ENCODE results near the gene MDC1. TPM values are rescaled to one million over a fixed set of nuclear protein-coding genes. Genes with fewer than 3 reads are reported as not detected.
"Not testable (repeated sequence)": the region's sequence is repeated elsewhere in the genome, so short reads cannot be mapped to it uniquely, and the experiment has no call there.

Gene MDC1
- polyA plus RNA-seq, 1 donor from 2014 or later: 8.1 TPM

DNA sequence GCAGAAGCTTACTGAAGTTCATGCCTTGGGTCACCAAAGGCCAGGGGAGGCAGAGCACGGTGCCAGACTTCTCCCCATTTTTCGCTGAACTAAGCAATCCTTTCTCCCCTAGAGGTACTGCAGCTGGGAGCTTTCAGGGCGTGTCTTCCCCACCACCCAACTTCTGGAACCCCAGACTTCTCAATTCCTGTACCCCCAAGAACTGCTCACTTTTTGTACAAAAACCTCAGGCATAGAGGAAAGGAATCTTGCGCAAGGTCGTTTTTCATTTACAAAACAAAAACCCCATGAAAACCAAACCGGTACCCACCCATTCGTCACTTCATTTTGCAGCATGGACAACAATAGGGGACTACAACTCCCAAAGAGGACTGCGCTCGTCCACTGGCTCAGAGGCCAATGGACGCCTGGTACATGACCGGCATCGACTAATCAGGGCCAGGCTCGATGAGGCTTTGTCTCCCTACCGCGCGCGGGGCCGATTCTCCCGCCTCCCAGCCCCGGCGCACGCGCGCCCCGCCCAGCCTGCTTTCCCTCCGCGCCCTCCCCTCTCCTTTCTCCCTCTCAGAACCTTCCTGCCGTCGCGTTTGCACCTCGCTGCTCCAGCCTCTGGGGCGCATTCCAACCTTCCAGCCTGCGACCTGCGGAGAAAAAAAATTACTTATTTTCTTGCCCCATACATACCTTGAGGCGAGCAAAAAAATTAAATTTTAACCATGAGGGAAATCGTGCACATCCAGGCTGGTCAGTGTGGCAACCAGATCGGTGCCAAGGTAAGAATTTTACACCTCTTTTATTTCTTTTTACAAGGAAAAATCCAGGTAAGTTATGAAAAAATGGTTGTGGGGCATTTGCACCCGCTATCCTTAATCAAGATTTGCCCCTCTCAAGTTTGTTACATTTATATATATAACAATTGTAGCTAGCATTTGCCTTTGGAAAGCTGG lies 3.0 kb upstream of the MDC1 start, which contains the start of gene TUBB:
Gene TUBB, plus strand, starts transcription at position 562 of the 947 bp plus-strand sequence. Its CDS starts 155 bp downstream, at position 717.
- Histone ChIP-seq H3K79me2 (replicated peaks; ENCODE audit: insufficient read depth, low read length) (peaks cover 70% of the 10 kb centered on the region), H3K4me2 (ENCODE audit: low read length) (peak within 1 kb of the TSS; percentile 77), H3K27ac (ENCODE audit: low read length) (peak within 1 kb of the TSS; percentile 100), H3K9me3 (ENCODE audit: low read length) (no peaks in the 10 kb centered on the region), H3K9me2 (ENCODE audit: insufficient read depth, low read length) (no peaks in the 10 kb centered on the region), H3K36me3 (ENCODE audit: insufficient read depth, low read length) (peaks cover 6% of the 10 kb centered on the region), H3F3A (ENCODE audit: insufficient read depth, low read length, poor library complexity, severe bottlenecking) (peaks cover 14% of the 10 kb centered on the region), H4K20me1 (ENCODE audit: insufficient read depth) (peaks cover 34% of the 10 kb centered on the region), H3K9ac (ENCODE audit: low read length) (peak within 1 kb of the TSS; percentile 100), H3K4me3 (ENCODE audit: low read length) (peak within 1 kb of the TSS; percentile 99), H2AFZ (ENCODE audit: low read depth, low read length) (peak within 1 kb of the TSS; percentile 42), H3K27me3 (ENCODE audit: insufficient read depth, low read depth, low read length) (no peaks in the 10 kb centered on the region)
- TF ChIP-seq, protein P1, sequence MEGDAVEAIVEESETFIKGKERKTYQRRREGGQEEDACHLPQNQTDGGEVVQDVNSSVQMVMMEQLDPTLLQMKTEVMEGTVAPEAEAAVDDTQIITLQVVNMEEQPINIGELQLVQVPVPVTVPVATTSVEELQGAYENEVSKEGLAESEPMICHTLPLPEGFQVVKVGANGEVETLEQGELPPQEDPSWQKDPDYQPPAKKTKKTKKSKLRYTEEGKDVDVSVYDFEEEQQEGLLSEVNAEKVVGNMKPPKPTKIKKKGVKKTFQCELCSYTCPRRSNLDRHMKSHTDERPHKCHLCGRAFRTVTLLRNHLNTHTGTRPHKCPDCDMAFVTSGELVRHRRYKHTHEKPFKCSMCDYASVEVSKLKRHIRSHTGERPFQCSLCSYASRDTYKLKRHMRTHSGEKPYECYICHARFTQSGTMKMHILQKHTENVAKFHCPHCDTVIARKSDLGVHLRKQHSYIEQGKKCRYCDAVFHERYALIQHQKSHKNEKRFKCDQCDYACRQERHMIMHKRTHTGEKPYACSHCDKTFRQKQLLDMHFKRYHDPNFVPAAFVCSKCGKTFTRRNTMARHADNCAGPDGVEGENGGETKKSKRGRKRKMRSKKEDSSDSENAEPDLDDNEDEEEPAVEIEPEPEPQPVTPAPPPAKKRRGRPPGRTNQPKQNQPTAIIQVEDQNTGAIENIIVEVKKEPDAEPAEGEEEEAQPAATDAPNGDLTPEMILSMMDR (IDR thresholded peaks at IDR 0.05; ENCODE audit: poor library complexity, severe bottlenecking): peak; percentile 24
- TF ChIP-seq EP300 (conservative IDR thresholded peaks at IDR 0.05; ENCODE audit: poor library complexity, severe bottlenecking) (no peak), SMC3 (conservative IDR thresholded peaks at IDR 0.05; ENCODE audit: poor library complexity) (peak; percentile 19), TAF1 (IDR thresholded peaks at IDR 0.05; ENCODE audit: low read depth) (peak; percentile 95), RAD21 (conservative IDR thresholded peaks at IDR 0.05) (peak; percentile 11), MXI1 (conservative IDR thresholded peaks at IDR 0.05; ENCODE audit: poor library complexity, severe bottlenecking) (peak; percentile 53), EZH2 (IDR thresholded peaks at IDR 0.05; ENCODE audit: borderline replicate concordance, insufficient read depth, low read length, poor library complexity, severe bottlenecking) (no peak), POLR2AphosphoS5 (IDR thresholded peaks at IDR 0.05) (peak; percentile 99)
- TF ChIP-seq, protein P2, sequence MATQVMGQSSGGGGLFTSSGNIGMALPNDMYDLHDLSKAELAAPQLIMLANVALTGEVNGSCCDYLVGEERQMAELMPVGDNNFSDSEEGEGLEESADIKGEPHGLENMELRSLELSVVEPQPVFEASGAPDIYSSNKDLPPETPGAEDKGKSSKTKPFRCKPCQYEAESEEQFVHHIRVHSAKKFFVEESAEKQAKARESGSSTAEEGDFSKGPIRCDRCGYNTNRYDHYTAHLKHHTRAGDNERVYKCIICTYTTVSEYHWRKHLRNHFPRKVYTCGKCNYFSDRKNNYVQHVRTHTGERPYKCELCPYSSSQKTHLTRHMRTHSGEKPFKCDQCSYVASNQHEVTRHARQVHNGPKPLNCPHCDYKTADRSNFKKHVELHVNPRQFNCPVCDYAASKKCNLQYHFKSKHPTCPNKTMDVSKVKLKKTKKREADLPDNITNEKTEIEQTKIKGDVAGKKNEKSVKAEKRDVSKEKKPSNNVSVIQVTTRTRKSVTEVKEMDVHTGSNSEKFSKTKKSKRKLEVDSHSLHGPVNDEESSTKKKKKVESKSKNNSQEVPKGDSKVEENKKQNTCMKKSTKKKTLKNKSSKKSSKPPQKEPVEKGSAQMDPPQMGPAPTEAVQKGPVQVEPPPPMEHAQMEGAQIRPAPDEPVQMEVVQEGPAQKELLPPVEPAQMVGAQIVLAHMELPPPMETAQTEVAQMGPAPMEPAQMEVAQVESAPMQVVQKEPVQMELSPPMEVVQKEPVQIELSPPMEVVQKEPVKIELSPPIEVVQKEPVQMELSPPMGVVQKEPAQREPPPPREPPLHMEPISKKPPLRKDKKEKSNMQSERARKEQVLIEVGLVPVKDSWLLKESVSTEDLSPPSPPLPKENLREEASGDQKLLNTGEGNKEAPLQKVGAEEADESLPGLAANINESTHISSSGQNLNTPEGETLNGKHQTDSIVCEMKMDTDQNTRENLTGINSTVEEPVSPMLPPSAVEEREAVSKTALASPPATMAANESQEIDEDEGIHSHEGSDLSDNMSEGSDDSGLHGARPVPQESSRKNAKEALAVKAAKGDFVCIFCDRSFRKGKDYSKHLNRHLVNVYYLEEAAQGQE (IDR thresholded peaks at IDR 0.05; ENCODE audit: borderline replicate concordance): peak; percentile 98

DNA sequence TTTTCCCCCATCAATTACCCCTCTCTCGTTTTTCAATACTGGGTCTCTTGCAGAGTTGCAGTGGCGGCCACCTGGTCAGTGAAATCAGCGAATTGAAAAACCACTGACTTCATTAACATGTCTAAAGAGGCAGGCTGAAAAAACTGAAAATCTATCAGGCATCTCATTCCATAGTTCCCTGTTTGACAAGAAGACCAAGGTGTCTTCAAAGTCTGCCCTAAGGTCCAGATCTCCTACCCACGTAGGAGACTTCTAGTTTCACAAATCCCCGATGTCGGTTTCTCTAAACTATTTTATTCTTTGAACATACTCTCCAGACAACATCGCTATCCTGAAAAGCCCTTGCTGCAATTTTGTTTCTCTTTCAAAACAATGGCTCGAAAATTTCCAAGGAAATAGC lies 2.3 kb upstream of the MDC1 start:
- H3K9ac ChIP-seq (ENCODE audit: low read length): peak overlapping the region; percentile 100
- H3K36me3 ChIP-seq (ENCODE audit: insufficient read depth, low read length): peaks cover 6% of the 10 kb centered on the region
- peak overlapping the region; percentile 42 for H2AFZ ChIP-seq (ENCODE audit: low read depth, low read length)
- H4K20me1 ChIP-seq (ENCODE audit: insufficient read depth): peaks cover 27% of the 10 kb centered on the region
- H3K27ac ChIP-seq (ENCODE audit: low read length): peak overlapping the region; percentile 100
- no peaks in the 10 kb centered on the region for H3K27me3 ChIP-seq (ENCODE audit: insufficient read depth, low read depth, low read length)
- H3K9me3 ChIP-seq (ENCODE audit: low read length): no peaks in the 10 kb centered on the region
- peak overlapping the region; percentile 99 for H3K4me3 ChIP-seq (ENCODE audit: low read length)
- peaks cover 11% of the 10 kb centered on the region for H3F3A ChIP-seq (ENCODE audit: insufficient read depth, low read length, poor library complexity, severe bottlenecking)
- TF ChIP-seq SMC3 (conservative IDR thresholded peaks at IDR 0.05; ENCODE audit: poor library complexity) (no peak), MXI1 (conservative IDR thresholded peaks at IDR 0.05; ENCODE audit: poor library complexity, severe bottlenecking) (no peak)
- H3K79me2 ChIP-seq (replicated peaks; ENCODE audit: insufficient read depth, low read length): peaks cover 63% of the 10 kb centered on the region
- H3K9me2 ChIP-seq (ENCODE audit: insufficient read depth, low read length): no peaks in the 10 kb centered on the region
- peak overlapping the region; percentile 77 for H3K4me2 ChIP-seq (ENCODE audit: low read length)

DNA sequence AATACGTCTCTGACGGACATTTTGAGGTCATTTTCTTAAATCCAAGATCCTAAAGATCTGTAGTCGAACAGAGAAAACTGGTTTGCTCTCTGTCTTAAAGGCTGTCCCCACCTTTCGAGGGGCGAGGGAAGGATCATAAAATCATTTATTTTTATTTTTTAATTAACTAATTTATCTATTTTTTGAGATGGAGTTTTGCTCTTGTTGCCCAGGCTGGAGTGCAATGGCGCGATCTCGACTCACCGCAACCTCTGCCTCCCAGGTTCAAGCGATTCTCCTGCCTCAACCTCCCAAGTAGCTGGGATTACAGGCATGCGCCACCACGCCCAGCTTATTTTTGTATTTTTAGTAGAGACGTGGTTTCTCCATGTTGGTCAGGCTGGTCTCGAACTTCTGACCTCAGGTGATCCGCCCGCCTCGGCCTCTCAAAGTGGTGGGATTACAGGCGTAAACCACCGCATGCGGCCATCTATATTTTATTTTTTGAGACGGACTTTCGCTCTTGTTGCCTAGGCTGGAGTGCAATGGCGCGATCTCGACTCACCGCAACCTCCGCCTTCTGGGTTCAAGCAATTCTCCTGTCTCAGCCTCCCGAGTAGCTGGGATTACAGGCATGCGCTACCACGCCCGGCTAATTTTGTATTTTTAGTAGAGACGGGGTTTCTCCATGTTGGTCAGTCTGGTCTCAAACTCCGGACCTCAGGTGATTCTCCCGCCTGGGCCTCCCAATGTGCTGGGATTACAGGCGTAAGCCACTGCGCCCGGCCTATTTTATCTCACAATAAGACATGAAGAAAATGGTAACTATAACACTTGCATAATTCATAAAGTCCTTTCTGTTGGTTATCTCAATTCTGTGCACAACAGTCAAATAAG lies 1.0 kb upstream of the MDC1 start:
- H3K27ac ChIP-seq (ENCODE audit: low read length): peak overlapping the region; percentile 88
- H3K9ac ChIP-seq (ENCODE audit: low read length): peak overlapping the region; percentile 62
- H3K9me2 ChIP-seq (ENCODE audit: insufficient read depth, low read length); H3K9me3 ChIP-seq (ENCODE audit: low read length); H2AFZ ChIP-seq (ENCODE audit: low read depth, low read length); H3F3A ChIP-seq (ENCODE audit: insufficient read depth, low read length, poor library complexity, severe bottlenecking); H3K27me3 ChIP-seq (ENCODE audit: insufficient read depth, low read depth, low read length); H3K36me3 ChIP-seq (ENCODE audit: insufficient read depth, low read length): not testable (repeated sequence)
- peaks cover 52% of the 10 kb centered on the region for H3K79me2 ChIP-seq (replicated peaks; ENCODE audit: insufficient read depth, low read length)
- peaks cover 15% of the 10 kb centered on the region for H4K20me1 ChIP-seq (ENCODE audit: insufficient read depth)
- H3K4me3 ChIP-seq (ENCODE audit: low read length): peak overlapping the region; percentile 99
- H3K4me2 ChIP-seq (ENCODE audit: low read length): peak overlapping the region; percentile 86

Measured in neural cell (in vitro differentiated cells).